Spleen (tissue), 11 donors: ENCODE results near the gene KBTBD8. TPM values are rescaled to one million over a fixed set of nuclear protein-coding genes. Genes with fewer than 3 reads are reported as not detected.

Experiments used
- DNase-seq: peaks from one replicate; pipeline ENCODE4 v3.0.0-alpha.2; 2020
- H3K27ac ChIP-seq, 8 donors: fragments of 200-600 bp; sonication (generic) in 7 of 8; 1 replicate in 4 of 8; 2 replicates in 4 of 8; pipeline versions ENCODE4 v1.5.0 to v1.8.0; 2016 to 2021; ENCODE audit warnings: inconsistent platforms in 4 of 8, mild to moderate bottlenecking in 4 of 8, moderate library complexity in 1 of 8
- H3K27me3 ChIP-seq, 7 donors: fragments of 200-600 bp; sonication (generic) in 6 of 7; replicated peaks in 1 of 7; 1 replicate in 4 of 7; 2 replicates in 3 of 7; pipeline versions ENCODE4 v1.5.0 to v1.8.0; 2016 to 2021; ENCODE audit warnings: inconsistent platforms in 3 of 7, mild to moderate bottlenecking in 1 of 7
- H3K36me3 ChIP-seq, 6 donors: fragments of 200-600 bp; sonication (generic) in 5 of 6; 1 replicate in 4 of 6; 2 replicates in 2 of 6; pipeline versions ENCODE4 v1.5.0 to v1.8.0; 2016 to 2021; ENCODE audit warnings: inconsistent platforms in 2 of 6
- H3K4me1 ChIP-seq, 6 donors: fragments of 200-600 bp; sonication (generic) in 5 of 6; 1 replicate in 3 of 6; 2 replicates in 3 of 6; pipeline versions ENCODE4 v1.5.0 to v1.8.0; 2016 to 2021; ENCODE audit warnings: inconsistent platforms in 3 of 6
- H3K4me3 ChIP-seq, 8 donors: fragments of 200-600 bp; sonication (generic) in 7 of 8; 1 replicate in 4 of 8; 2 replicates in 4 of 8; pipeline versions ENCODE4 v1.5.0 to v1.8.0; 2016 to 2021; ENCODE audit warnings: inconsistent platforms in 4 of 8, mild to moderate bottlenecking in 4 of 8, moderate library complexity in 2 of 8
- H3K9me3 ChIP-seq, 8 donors: fragments of 200-600 bp; sonication (generic) in 7 of 8; 1 replicate in 4 of 8; 2 replicates in 4 of 8; pipeline versions ENCODE4 v1.5.0 to v1.8.0; 2016 to 2021; ENCODE audit warnings: inconsistent platforms in 4 of 8
- CTCF ChIP-seq, 11 experiments: fragments of 200-600 bp in 7 of 11; fragments of 450-650 bp in 4 of 11; sonication (generic) in 4 of 11; IDR thresholded peaks in 8 of 11; conservative IDR thresholded peaks in 3 of 11; 1 replicate in 7 of 11; 2 replicates in 4 of 11; pipeline versions ENCODE4 v1.4.0 to v1.8.0; 2016 to 2021; ENCODE audit warnings: antibody characterized with exemption in 11 of 11, inconsistent platforms in 4 of 11, mild to moderate bottlenecking in 1 of 11
- POLR2A ChIP-seq, 3 donors: fragments of 450-650 bp; IDR thresholded peaks; one replicate each; pipeline ENCODE4 v1.5.1; 2017; ENCODE audit warnings: antibody characterized with exemption in 3 of 3, mild to moderate bottlenecking in 1 of 3
- POLR2AphosphoS5 ChIP-seq, 3 donors: sonication (generic); formaldehyde crosslinking; IDR thresholded peaks; one replicate each; pipeline ENCODE4 v1.5.1; 2017; ENCODE audit warnings: antibody characterized with exemption in 3 of 3
- WGBS, 5 donors: extraction: QIAGEN DNeasy Blood & Tissue Kit in 3 of 5; methylation state at CpG; one replicate each; pipeline versions ENCODE4 v1.1.5 to v1.1.7; 2013 to 2018; 5-methylcytosine and 5-hydroxymethylcytosine counted together
- intact Hi-C: fragments of 100-400 bp; cut with DNase I; formaldehyde crosslinking; loops from one replicate; pipeline ENCODE4 v1.15.0; 2023; ENCODE audit warnings: low total_unique reads
- polyA plus RNA-seq, 3 donors: library from polyadenylated mRNA; stranded (reverse); fragments of 200-250 nt; gene quantifications; one replicate each; pipeline ENCODE4 v1.2.1, GENCODE V29; 2013
- total RNA-seq, 7 donors: library from RNA; depleted of rRNA in 3 of 7; stranded (reverse); fragments of >200 nt in 3 of 7; fragmentation: NEBNext Ultra II Directional in 4 of 7; extraction: Animal tissue kit (Norgen Biotek cat#: 25700) in 4 of 7; gene quantifications; one replicate each; pipeline versions ENCODE4 v1.1.0 to v1.2.1, GENCODE V29; 2016 to 2021
- donor health status: healthy with polysubstance abuse.
- donor health status: DM: no; HTN: no; CAD: no; lungs with moderate emphysema.
- donor health status: DM: no; HTN: no; CAD: no.
- donor health status: Bipolar disorder and iron deficiency.
- donor health status: healthy.
- donor health status: DM: no; HTN: no; CAD: no.
- donor health status: DM: yes; HTN: yes; CAD: no.

Gene KBTBD8
- total and polyA plus RNA-seq, 10 donors: 9.8 to 31.9 (median 12.7) TPM

- Histone ChIP-seq H3K36me3 (peaks cover 0 to 39% (median 13%) of the 10 kb centered on the region in 6 donors), H3K27me3 (peaks cover 0 to 4% (median 0%) of the 10 kb centered on the region in 7 donors), H3K4me3 (peak overlapping the region in 1 of 8 donors; percentile 29), H3K4me1 (peaks cover 8 to 86% (median 34%) of the 10 kb centered on the region in 6 donors), H3K27ac (peak overlapping the region; percentile 15 to 94 (median 92)), H3K9me3 (no peaks in the 10 kb centered on the region)
- WGBS, 5 donors: 64 to 76% (median 70%) methylated on average over 8 of the region's 8 CpGs
- intact Hi-C loops: no loop called here
- DNase-seq: no peak
- TF ChIP-seq CTCF (IDR thresholded peaks at IDR 0.05 in 8 of 11, conservative IDR thresholded peaks at IDR 0.05 in 3 of 11) (no peak), POLR2AphosphoS5 (IDR thresholded peaks at IDR 0.05) (no peak)
These were observed 3.2 kb downstream of the KBTBD8 start for GRCh38 chr3:67001086-67001861.

GRCh38 chr3:67005974-67006373, 7.9 kb downstream of the KBTBD8 start:
- Histone ChIP-seq H3K36me3 (peaks cover 0 to 78% (median 31%) of the 10 kb centered on the region in 6 donors), H3K27me3 (no peaks in the 10 kb centered on the region), H3K9me3 (no peaks in the 10 kb centered on the region), H3K4me1 (peaks cover 3 to 72% (median 14%) of the 10 kb centered on the region in 6 donors), H3K4me3 (peak overlapping the region in 1 of 8 donors; percentile 31), H3K27ac (no peak overlapping the region)
- intact Hi-C loops: no loop called here
- TF ChIP-seq POLR2A (IDR thresholded peaks at IDR 0.05) (no peak), POLR2AphosphoS5 (IDR thresholded peaks at IDR 0.05) (no peak), CTCF (IDR thresholded peaks at IDR 0.05 in 8 of 11, conservative IDR thresholded peaks at IDR 0.05 in 3 of 11) (no peak)
- no peak for DNase-seq
- WGBS, 5 donors: 85 to 100% (median 94%) methylated on average over 1 of the region's 1 CpG

GRCh38 chr3:67006460-67006859, 8.4 kb downstream of the KBTBD8 start:
- no peak for DNase-seq
- intact Hi-C loops: no loop called here
- H3K9me3 ChIP-seq: no peaks in the 10 kb centered on the region
- H3K36me3 ChIP-seq: peaks cover 0 to 83% (median 31%) of the 10 kb centered on the region in 6 donors
- no peaks in the 10 kb centered on the region for H3K27me3 ChIP-seq
- no peak overlapping the region for H3K4me3 ChIP-seq
- peaks cover 3 to 68% (median 13%) of the 10 kb centered on the region in 6 donors for H3K4me1 ChIP-seq
- TF ChIP-seq CTCF (IDR thresholded peaks at IDR 0.05 in 8 of 11, conservative IDR thresholded peaks at IDR 0.05 in 3 of 11): no peak
- no peak for TF ChIP-seq POLR2A (IDR thresholded peaks at IDR 0.05)
- no peak for TF ChIP-seq POLR2AphosphoS5 (IDR thresholded peaks at IDR 0.05)
- no peak overlapping the region for H3K27ac ChIP-seq
- WGBS, 5 donors: 83 to 91% (median 85%) methylated on average over 5 of the region's 5 CpGs

GRCh38 chr3:67008388-67008787, 10.3 kb downstream of the KBTBD8 start:
- WGBS, 5 donors: 83 to 94% (median 91%) methylated on average over 2 of the region's 2 CpGs
- peaks cover 3 to 48% (median 13%) of the 10 kb centered on the region in 6 donors for H3K4me1 ChIP-seq
- TF ChIP-seq POLR2A (IDR thresholded peaks at IDR 0.05) (no peak), CTCF (IDR thresholded peaks at IDR 0.05 in 8 of 11, conservative IDR thresholded peaks at IDR 0.05 in 3 of 11) (no peak), POLR2AphosphoS5 (IDR thresholded peaks at IDR 0.05) (no peak)
- no peak overlapping the region for H3K4me3 ChIP-seq
- DNase-seq: no peak
- H3K36me3 ChIP-seq: peaks cover 0 to 82% (median 29%) of the 10 kb centered on the region in 6 donors
- no peaks in the 10 kb centered on the region for H3K27me3 ChIP-seq
- no peak overlapping the region for H3K27ac ChIP-seq
- no peaks in the 10 kb centered on the region for H3K9me3 ChIP-seq
- intact Hi-C loops: no loop called here
